Activated CD4-positive, alpha-beta T cell treated with anti-CD3 and anti-CD28 coated beads, Interleukin-2, amount 50 U/mL, for 16 hours (primary cell): ENCODE results near the gene RCAN1.
"Not testable (repeated sequence)": the region's sequence is repeated elsewhere in the genome, so short reads cannot be mapped to it uniquely, and the experiment has no call there.

Experiments used
- DNase-seq: peaks from one replicate; pipeline ENCODE4 v3.0.0-alpha.2; 2020

The RCAN1 gene

DNA sequence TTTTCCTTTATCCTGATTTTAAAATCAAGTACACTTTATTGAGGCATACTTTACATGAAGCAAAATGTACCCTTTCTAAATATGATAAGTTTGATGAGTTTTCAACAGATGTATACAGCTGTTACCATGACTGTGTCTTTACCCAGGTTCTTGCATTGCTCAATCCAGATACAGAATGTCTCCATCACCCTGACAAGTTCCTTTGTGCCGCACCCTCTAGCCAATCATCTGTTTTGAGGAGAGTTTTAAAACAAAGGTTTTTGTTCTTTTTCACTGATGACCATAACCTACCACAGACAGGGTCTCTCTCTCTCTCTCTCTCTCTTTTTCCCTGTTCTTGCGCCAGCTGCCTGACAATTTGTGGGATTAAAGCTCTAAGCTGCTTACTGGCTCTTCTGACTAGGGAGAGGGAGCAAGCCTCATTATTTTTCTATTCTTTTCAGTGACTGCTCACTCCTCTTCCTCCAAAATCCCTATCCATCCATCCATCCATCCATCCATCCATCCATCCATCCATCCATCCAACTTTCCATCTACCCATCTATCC is 101.7 kb downstream of the RCAN1 start:
- DNase-seq: no peak

GRCh38 chr21:34511787-34512455 is 103.0 kb downstream of the RCAN1 start, which contains the start of gene KCNE1:
TSS of gene KCNE1 (minus strand) at chr21:34512210. CDS start at chr21:34449634, 62,576 bp downstream.
- DNase-seq: no peak

- no peak for DNase-seq
Measured at GRCh38 chr21:34511181-34511580, 103.7 kb downstream of the RCAN1 start.

DNA sequence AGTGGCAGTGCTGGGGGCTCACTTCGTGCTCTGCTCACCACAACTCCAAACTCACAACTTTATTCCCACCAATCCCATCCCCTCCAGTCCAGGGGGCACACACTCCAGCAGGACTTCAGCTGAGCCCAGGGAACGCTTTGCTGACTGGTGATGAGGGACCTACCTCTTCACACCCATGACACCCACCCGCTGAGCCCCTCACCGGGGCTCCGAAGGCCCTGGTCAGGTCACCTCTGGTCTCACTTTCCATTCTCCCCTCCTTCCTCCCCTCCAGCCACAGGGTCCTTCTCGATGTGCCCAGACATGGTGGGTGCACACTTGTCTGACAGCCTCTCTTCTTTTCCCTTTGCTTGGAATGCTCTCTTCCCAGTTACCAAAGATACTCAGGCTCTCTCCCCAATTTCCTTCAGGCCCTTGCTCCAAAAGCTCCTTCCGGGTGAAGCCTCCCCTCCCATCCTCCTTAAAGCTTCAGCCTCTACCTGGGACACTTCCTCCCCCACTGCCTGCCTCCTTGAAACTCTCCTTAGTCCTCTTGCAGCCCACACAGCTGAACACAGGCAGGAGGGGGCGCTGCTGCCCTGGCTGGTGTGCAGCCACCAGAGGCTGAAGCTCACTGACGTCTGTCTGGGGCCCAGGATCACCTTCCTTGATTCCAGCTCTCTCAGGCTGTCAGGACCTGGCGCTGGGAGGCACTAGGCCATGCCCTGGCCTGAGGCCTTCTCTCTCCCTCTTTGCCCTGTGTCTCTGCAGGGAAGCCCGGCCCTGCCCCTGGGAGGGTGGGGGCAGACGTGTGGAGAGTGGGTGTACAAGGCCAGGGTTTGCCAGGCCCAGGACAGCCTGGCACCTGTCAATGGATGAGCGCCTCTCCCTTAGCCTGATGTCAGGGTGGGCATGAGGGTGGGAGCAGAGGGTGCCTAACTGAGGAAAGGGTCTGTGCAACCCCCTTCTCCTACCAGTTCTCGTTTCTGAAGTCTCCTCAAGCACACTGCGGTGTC is 104.5 kb downstream of the RCAN1 start:
- peak; percentile 51 for DNase-seq

- DNase-seq: no peak
Measured at GRCh38 chr21:34509151-34509550, 105.8 kb downstream of the RCAN1 start.

DNA sequence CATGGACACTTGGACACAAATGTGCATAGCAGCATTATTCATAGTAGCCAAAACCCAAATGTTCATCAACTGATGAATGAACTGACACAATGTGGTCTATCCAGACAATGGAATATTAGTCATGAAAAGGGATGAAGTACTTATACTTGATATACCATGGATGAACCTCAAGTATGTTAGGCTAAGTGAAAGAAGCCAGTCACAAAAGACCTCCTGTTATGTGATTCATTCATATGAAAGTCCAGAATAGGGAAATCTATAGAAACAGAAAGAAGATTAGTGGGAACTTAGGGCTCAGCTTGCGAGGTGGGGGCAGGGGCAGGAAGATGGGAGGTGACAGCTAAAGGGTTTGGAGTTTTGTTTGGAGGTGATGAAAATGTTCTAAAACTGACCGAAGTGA is 110.3 kb downstream of the RCAN1 start:
- DNase-seq: no peak

DNA sequence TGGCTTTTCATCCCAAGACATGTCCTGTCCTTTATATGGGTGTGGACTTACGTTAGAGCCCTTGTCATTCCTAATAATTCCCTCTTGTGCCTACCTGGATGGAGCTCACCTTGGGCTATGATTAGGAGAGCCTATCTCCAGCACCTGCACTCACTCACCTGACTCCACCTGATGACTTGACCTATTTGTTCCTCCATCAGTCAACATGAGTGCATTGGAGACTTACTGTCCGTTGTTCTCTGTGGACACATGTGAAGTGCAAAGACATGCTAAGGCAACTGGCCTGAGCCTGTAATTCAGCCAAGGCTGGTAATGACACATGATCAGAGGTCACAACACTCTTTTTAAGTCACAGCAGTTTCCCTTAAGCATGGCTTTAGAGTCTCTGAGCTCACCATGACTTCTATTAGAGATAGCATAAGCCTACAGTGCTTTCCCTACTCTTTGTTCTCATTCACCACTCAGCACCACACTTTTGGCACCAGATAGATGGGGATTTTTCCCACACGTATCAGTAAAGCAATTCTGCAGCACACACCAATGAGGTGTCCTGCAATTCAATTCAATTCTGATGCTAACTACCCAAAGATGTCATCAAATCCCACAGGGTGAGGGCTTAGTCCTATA is 112.3 kb downstream of the RCAN1 start:
- DNase-seq: no peak

DNA sequence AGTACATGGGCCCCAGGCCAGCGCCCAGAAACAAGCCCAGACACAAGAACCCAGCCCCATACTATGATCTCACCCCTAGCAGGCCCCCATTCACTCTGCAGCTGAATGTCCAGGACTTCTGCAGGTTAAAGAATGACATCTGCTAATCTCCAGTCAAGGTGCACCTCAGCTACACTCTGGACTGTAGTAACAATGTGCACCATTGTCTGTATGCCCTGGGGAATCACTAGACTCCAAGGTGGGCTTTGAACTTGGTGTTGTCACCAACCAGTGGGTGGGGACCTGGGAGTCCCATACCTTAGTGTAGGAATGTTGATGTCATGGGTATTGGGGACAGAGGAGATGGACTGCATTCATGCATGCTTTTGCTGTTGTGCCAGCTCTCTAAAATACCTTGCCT is 113.2 kb downstream of the RCAN1 start:
- DNase-seq: no peak

DNA sequence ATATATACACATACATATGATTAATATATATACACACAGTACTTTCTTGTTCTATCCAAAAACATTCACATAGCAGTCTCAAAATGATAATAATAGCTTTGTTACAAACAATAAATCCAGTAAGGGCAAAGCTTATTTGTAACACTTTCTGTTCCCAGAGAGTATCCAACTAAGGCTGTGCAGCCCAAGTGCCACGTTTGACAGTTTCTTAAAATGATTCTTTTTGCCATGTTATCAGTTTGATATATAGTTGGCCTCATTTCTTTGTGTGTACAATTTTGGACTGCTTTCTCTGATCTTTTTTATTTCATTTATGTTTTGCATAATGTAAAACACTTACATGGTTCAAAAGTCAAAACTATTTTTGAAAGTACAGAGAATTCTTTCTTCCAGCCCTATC is 114.7 kb downstream of the RCAN1 start:
- DNase-seq: no peak

- DNase-seq: no peak
Measured at GRCh38 chr21:34499116-34499515, 115.8 kb downstream of the RCAN1 start.

DNA sequence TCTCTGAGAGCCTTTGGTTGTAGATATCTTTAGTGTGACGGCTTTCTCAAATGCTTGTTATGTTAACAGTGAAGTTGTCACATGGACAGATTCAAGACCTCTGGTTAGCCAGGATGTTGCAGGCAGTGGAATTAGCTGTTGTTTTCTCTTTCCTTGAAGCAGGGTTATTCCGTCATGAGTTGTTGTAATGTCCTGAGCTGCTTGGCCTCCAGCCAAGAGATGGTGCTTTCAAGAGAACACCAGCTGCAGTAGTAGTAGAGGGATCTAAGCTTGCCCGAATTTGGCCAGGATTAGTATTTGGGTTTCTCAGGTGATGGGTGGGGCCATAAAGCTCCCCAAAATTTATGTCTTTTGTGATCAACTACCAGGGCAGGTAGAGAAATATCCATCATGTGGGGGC is 116.3 kb downstream of the RCAN1 start:
- DNase-seq: no peak

DNA sequence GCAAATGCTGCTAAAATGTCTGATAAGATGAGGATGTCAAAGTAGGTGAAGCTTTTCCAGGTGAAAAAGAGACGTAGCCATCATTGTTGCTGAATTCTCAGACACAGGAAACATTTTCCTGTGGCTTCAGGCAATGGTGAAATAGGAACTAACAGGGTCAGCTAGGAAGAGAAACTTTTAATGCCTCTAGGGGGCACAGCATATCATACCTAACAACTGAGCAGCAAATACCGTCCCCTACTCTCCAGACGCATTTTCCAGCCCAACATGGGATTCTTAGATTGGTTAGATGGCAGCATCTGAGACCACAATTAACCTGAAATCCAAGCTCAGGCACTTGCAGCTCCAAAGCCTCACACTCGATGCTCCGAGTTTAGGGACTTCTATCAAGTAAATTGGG is 131.1 kb downstream of the RCAN1 start:
- not testable (repeated sequence) for DNase-seq

DNA sequence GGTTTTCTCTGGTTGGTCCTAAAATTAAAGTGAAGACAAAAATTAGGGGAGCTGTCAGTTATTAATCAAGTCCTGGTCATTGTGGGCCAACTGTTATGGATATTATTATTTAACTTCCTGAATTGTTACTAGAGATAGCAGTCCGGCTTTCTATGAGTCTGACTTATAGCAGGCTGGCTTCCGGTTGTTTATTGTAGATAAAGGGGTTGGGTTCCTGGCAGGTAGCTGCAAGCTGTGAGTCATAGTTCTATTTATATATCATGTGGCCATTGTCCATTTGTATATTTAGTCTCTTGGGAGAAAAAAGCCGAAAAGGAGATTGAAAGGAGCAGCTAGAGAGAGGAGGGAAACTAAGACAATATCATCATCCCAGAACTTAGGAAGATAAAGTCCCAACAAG is 131.5 kb downstream of the RCAN1 start:
- not testable (repeated sequence) for DNase-seq

DNA sequence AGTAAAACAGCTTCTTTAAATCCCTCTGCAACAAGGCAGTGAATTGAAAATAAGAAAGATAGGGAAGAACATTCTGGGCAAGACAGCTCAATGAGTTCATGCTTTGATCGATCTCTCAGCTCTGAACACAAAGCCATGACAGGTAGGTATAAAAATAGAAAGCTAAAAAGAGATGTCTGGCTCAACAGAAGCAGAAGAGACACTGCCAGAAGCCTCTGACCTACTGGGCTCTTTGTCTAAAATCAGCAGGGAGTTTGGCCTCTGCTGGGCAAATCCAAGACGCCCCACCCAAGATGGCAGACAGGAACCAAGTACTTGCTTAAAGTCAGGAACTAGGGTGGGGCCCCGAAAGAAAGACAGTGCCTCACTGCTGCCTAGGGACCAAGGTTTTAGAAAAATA is 147.6 kb downstream of the RCAN1 start:
- not testable (repeated sequence) for DNase-seq
